Natural killer cell (primary cell): Measurements from ENCODE around the gene UNC119. TPM values are rescaled to one million over a fixed set of nuclear protein-coding genes. Genes with fewer than 3 reads are reported as not detected.
A peak's percentile ranks its signal among the peaks of the same experiment; 100 is the strongest.

Source experiments
- ATAC-seq, 3 donors: fragments of 150-1000 bp in 2 of 3; fragments of 200-7000 bp in 1 of 3; cut with Tn5 transposase; 1 replicate in 1 of 3; 2 replicates in 2 of 3; pipeline ENCODE4 v1.10.0; 2021; ENCODE audit warnings: mild to moderate bottlenecking in 2 of 3, moderate library complexity in 2 of 3
- DNase-seq, 2 donors: peaks; one replicate each; pipeline versions ENCODE4 v3.0.0 to v3.0.0-alpha.2; 2013 to 2021; ENCODE audit warnings: mixed read lengths in 1 of 2
- H3K27ac ChIP-seq: one replicate; pipeline ENCODE4 v1.5.1; 2013; ENCODE audit warnings: mild to moderate bottlenecking, low read length
- H3K27me3 ChIP-seq: one replicate; pipeline ENCODE4 v1.6.1; 2013; ENCODE audit warnings: low read length; ENCODE audit not compliant: control insufficient read depth, insufficient read depth
- H3K36me3 ChIP-seq: one replicate; pipeline ENCODE4 v1.6.1; 2013; ENCODE audit warnings: low read length; ENCODE audit not compliant: control insufficient read depth, insufficient read depth
- H3K4me1 ChIP-seq: one replicate; pipeline ENCODE4 v1.6.1; 2013; ENCODE audit warnings: low read length; ENCODE audit not compliant: control insufficient read depth, insufficient read depth
- H3K4me3 ChIP-seq: one replicate; pipeline ENCODE4 v1.5.1; 2013; ENCODE audit warnings: low read length
- H3K9me3 ChIP-seq: one replicate; pipeline ENCODE4 v1.6.1; 2013; ENCODE audit warnings: low read length; ENCODE audit not compliant: control insufficient read depth, insufficient read depth
- H3K27ac Mint-ChIP-seq, 2 donors: one replicate each; pipeline ENCODE4 v1.8.0; 2022; ENCODE audit warnings: mild to moderate bottlenecking in 2 of 2, mixed read lengths in 2 of 2, moderate library complexity in 1 of 2
- H3K27me3 Mint-ChIP-seq, 2 donors: one replicate each; pipeline ENCODE4 v1.8.0; 2022; ENCODE audit warnings: low read depth in 2 of 2, mixed read lengths in 2 of 2
- H3K36me3 Mint-ChIP-seq: one replicate; pipeline ENCODE4 v1.8.0; 2022; ENCODE audit warnings: mixed read lengths
- H3K4me1 Mint-ChIP-seq, 2 donors: one replicate each; pipeline ENCODE4 v1.8.0; 2022; ENCODE audit warnings: mixed read lengths in 2 of 2
- H3K4me3 Mint-ChIP-seq: one replicate; pipeline ENCODE4 v1.8.0; 2022; ENCODE audit warnings: mild to moderate bottlenecking, moderate library complexity, mixed read lengths
- H3K9me3 Mint-ChIP-seq, 2 donors: one replicate each; pipeline ENCODE4 v1.8.0; 2022; ENCODE audit warnings: mixed read lengths in 2 of 2
- WGBS: methylation state at CpG from one replicate; pipeline ENCODE4 v1.1.7; 2013; ENCODE audit warnings: missing lambda C conversion rate; ENCODE audit not compliant: insufficient coverage; 5-methylcytosine and 5-hydroxymethylcytosine counted together
- intact Hi-C: fragments of 100-400 bp; cut with micrococcal nuclease; formaldehyde crosslinking; loops from one replicate; pipeline ENCODE4 v1.14.2; 2022
- total RNA-seq, 4 donors: library from RNA; stranded (reverse); fragments of 120-200 nt in 1 of 4; gene quantifications; one replicate each; pipeline versions ENCODE4 v1.2.3 to v1.2.4, GENCODE V29; 2013 to 2022
- TF ChIP-seq, protein P1 (sequence below): fragments of 200-600 bp; IDR thresholded peaks from one replicate; pipeline ENCODE4 v1.8.0; 2022; ENCODE audit warnings: antibody characterized with exemption

The UNC119 gene
- total RNA-seq, 3 donors from 2014 or later (not counting 1 experiment from before 2014, with no cell fraction given) = 79.1 to 106 (median 79.3) TPM

DNA sequence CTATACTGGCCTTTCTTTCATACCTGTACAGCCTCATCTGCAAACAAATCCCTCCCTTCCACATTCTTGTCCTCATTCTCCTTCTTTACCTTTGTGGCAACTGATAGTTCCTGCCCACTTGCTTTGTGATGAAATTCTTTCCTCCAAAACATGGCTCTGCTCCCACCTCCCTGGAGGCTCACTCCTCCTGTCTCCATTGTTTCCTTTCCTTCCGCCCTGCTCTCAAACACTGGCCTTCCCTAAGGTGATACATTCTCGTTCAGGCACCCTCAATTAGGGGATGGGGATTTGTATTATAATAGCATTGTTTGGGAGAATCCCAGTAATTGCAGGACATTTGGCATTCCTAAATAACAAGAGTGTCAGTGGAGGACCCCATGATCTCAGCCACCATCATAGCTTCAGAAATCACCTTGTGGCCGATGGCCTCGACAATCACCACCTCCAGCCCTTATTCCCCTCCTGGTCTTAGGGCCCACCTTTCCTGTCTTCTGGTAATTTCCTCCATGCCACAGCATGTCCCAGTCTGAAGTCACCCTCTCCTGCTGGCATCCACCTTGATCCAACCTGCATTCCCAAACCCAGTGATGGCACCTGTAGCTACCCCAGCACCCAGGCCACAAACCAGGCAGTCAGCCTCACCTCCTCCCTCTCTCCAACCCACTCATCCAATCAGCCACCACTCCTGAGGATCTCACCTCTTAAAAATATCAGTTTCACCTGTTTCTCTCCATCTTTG lies 7.9 kb downstream of the UNC119 start:
- Histone ChIP-seq H3K27ac (no peak overlapping the region), H3K27me3 (no peaks in the 10 kb centered on the region), H3K4me3 (no peak overlapping the region), H3K36me3 (peaks cover 10% of the 10 kb centered on the region), H3K4me1 (peaks cover 27% of the 10 kb centered on the region), H3K9me3 (no peaks in the 10 kb centered on the region)
- Mint-ChIP-seq H3K4me1 (peaks cover 14 to 23% of the 10 kb centered on the region in 2 donors), H3K4me3 (no peak overlapping the region), H3K27me3 (no peaks in the 10 kb centered on the region), H3K36me3 (no peaks in the 10 kb centered on the region), H3K9me3 (no peaks in the 10 kb centered on the region), H3K27ac (peak overlapping the region; percentile 4 to 30)
- DNase-seq (no peak), ATAC-seq (no peak)
- WGBS = 93% methylated on average over 3 of the region's 4 CpGs
- intact Hi-C loops = no loop called here
- TF ChIP-seq, protein P1, sequence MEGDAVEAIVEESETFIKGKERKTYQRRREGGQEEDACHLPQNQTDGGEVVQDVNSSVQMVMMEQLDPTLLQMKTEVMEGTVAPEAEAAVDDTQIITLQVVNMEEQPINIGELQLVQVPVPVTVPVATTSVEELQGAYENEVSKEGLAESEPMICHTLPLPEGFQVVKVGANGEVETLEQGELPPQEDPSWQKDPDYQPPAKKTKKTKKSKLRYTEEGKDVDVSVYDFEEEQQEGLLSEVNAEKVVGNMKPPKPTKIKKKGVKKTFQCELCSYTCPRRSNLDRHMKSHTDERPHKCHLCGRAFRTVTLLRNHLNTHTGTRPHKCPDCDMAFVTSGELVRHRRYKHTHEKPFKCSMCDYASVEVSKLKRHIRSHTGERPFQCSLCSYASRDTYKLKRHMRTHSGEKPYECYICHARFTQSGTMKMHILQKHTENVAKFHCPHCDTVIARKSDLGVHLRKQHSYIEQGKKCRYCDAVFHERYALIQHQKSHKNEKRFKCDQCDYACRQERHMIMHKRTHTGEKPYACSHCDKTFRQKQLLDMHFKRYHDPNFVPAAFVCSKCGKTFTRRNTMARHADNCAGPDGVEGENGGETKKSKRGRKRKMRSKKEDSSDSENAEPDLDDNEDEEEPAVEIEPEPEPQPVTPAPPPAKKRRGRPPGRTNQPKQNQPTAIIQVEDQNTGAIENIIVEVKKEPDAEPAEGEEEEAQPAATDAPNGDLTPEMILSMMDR = no peak

DNA sequence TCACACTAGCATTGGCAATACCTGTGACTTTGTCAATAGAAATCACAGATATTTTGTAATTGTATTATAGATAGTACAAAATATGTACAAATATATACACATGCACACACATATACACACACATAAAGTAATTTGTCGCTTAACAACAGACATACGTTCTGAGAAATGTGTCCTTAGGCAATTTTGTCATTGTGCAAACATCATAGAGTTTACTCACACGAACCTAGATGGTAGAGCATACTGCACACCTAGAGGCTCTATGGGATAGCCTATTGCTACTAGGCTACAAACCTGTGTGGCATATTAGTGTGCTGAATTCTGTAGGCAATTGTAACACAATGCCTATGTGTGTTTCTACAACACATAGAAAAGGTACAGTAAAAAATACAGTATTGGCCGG lies 11.0 kb downstream of the UNC119 start:
- Mint-ChIP-seq H3K27ac (no peak overlapping the region), H3K27me3 (no peaks in the 10 kb centered on the region), H3K36me3 (no peaks in the 10 kb centered on the region), H3K4me1 (no peaks in the 10 kb centered on the region), H3K4me3 (no peak overlapping the region), H3K9me3 (no peaks in the 10 kb centered on the region)
- Histone ChIP-seq H3K27me3 (no peaks in the 10 kb centered on the region), H3K4me3 (no peak overlapping the region), H3K27ac (no peak overlapping the region), H3K36me3 (peaks cover 3% of the 10 kb centered on the region), H3K4me1 (no peaks in the 10 kb centered on the region), H3K9me3 (no peaks in the 10 kb centered on the region)
- TF ChIP-seq, protein P1 = no peak
- WGBS = 94% methylated on average over 4 of the region's 4 CpGs
- ATAC-seq = no peak
- no peak for DNase-seq
- intact Hi-C loops = no loop called here

DNA sequence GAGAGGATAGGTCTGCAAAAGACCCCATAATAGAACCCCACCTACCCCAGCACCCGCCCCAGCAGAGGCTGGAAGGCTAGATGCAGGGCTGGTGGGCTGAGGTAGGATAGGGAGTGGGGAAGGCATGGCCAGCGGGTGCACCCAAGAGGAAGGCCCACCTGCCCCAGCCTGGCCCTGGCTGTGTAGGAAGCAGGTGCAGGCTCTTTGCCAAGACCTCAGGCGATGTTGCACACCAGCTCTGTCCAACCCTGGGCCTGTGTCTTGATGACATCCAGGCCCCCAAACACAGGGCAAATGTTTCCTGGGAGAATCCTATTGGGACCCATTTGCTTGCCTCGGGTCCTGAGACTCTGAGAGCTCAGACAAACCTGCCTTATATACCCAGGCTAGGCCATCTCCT lies 12.2 kb downstream of the UNC119 start:
- no peak overlapping the region for H3K27ac Mint-ChIP-seq
- no peak overlapping the region for H3K27ac ChIP-seq
- ATAC-seq = no peak

More for the DNA sequence above, 12.2 kb downstream of the UNC119 start:
- WGBS = 85% methylated on average over 3 of the region's 4 CpGs
- Histone ChIP-seq H3K4me3 (no peak overlapping the region), H3K36me3 (no peaks in the 10 kb centered on the region), H3K4me1 (no peaks in the 10 kb centered on the region), H3K9me3 (no peaks in the 10 kb centered on the region), H3K27me3 (no peaks in the 10 kb centered on the region)
- DNase-seq = no peak
- H3K27me3 Mint-ChIP-seq = no peaks in the 10 kb centered on the region
- TF ChIP-seq, protein P1 = no peak
- no peaks in the 10 kb centered on the region for H3K36me3 Mint-ChIP-seq
- H3K4me3 Mint-ChIP-seq = no peak overlapping the region
- no peaks in the 10 kb centered on the region for H3K4me1 Mint-ChIP-seq
- no peaks in the 10 kb centered on the region for H3K9me3 Mint-ChIP-seq
- intact Hi-C loops = loop anchor here (1.0 kb wide), 1 partner anchor 46 kb away; no protein-coding TSS in a partner anchor
